ENCODE data around the gene ADGRB2.
A peak's percentile ranks its signal among the peaks of the same experiment; 100 is the strongest.

The ADGRB2 gene

DNA sequence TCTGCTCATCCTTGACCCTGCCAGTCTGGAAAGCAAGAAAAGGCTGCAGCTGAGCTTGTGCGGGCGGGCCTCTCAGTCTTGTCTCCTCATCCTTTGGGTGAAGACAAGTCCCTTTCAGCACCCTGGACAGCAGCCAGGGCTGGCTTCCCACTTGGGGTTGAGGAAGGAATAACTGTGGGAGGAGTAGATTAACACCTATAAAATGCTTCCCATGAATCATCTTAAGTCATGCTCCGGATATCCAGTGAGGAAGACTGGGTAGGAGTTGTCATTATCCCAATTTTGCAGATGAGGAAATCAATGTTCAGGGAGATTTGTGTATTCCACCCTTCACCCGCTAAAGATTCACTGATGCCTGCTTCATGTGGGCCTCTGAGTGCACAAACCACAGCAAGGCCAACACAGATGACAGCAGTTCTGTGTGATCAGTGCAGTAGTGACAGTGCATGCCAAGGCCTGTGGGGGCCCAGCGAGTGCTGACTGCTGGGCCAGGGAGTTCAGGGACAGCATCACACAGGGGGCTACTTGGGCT is 40.2 kb downstream of the ADGRB2 start (continued):
- TF ChIP-seq ZNF155 (tag by site-specific recombination; IDR thresholded peaks at IDR 0.05) (no peak), KLF10 (tag by site-specific recombination; IDR thresholded peaks at IDR 0.05) (no peak), ZNF701 (tag by site-specific recombination; IDR thresholded peaks at IDR 0.05) (no peak), ZSCAN23 (tag by site-specific recombination; IDR thresholded peaks at IDR 0.05) (no peak), ZNF433 (tag by site-specific recombination; IDR thresholded peaks at IDR 0.05; ENCODE audit: low read depth) (no peak), EGR2 (tag by site-specific recombination; IDR thresholded peaks at IDR 0.05; ENCODE audit: low read depth) (peak; percentile 93), MYNN (tag by site-specific recombination; IDR thresholded peaks at IDR 0.05; ENCODE audit: borderline replicate concordance) (no peak), ZFP41 (tag by site-specific recombination; IDR thresholded peaks at IDR 0.05; ENCODE audit: borderline replicate concordance) (no peak), ZNF558 (tag by site-specific recombination; IDR thresholded peaks at IDR 0.05) (0 out of 2 replicates have a peak, but pooled peaks have one; percentile 32), ZNF140 (tag by site-specific recombination; IDR thresholded peaks at IDR 0.05) (no peak), ZNF529 (tag by site-specific recombination; IDR thresholded peaks at IDR 0.05; ENCODE audit: insufficient replicate concordance) (no peak), ZFHX2 (tag by site-specific recombination; conservative IDR thresholded peaks at IDR 0.05) (peak; percentile 94), SALL2 (tag by site-specific recombination; IDR thresholded peaks at IDR 0.05; ENCODE audit: borderline replicate concordance) (no peak), ZBTB21 (tag by site-specific recombination; IDR thresholded peaks at IDR 0.05) (no peak), YY2 (tag by site-specific recombination; IDR thresholded peaks at IDR 0.05) (no peak), ZBTB17 (tag by site-specific recombination; IDR thresholded peaks at IDR 0.05) (peak; percentile 61), ZIC2 (tag by site-specific recombination; IDR thresholded peaks at IDR 0.05) (no peak)
- TF ChIP-seq, protein P1, sequence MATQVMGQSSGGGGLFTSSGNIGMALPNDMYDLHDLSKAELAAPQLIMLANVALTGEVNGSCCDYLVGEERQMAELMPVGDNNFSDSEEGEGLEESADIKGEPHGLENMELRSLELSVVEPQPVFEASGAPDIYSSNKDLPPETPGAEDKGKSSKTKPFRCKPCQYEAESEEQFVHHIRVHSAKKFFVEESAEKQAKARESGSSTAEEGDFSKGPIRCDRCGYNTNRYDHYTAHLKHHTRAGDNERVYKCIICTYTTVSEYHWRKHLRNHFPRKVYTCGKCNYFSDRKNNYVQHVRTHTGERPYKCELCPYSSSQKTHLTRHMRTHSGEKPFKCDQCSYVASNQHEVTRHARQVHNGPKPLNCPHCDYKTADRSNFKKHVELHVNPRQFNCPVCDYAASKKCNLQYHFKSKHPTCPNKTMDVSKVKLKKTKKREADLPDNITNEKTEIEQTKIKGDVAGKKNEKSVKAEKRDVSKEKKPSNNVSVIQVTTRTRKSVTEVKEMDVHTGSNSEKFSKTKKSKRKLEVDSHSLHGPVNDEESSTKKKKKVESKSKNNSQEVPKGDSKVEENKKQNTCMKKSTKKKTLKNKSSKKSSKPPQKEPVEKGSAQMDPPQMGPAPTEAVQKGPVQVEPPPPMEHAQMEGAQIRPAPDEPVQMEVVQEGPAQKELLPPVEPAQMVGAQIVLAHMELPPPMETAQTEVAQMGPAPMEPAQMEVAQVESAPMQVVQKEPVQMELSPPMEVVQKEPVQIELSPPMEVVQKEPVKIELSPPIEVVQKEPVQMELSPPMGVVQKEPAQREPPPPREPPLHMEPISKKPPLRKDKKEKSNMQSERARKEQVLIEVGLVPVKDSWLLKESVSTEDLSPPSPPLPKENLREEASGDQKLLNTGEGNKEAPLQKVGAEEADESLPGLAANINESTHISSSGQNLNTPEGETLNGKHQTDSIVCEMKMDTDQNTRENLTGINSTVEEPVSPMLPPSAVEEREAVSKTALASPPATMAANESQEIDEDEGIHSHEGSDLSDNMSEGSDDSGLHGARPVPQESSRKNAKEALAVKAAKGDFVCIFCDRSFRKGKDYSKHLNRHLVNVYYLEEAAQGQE (tag by site-specific recombination; IDR thresholded peaks at IDR 0.05): peak; percentile 97
- TF ChIP-seq, protein P2, sequence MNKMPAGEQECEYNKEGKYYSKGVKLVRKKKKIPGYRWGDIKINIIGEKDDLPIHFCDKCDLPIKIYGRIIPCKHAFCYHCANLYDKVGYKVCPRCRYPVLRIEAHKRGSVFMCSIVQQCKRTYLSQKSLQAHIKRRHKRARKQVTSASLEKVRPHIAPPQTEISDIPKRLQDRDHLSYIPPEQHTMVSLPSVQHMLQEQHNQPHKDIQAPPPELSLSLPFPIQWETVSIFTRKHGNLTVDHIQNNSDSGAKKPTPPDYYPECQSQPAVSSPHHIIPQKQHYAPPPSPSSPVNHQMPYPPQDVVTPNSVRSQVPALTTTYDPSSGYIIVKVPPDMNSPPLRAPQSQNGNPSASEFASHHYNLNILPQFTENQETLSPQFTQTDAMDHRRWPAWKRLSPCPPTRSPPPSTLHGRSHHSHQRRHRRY (tag by site-specific recombination; IDR thresholded peaks at IDR 0.05): no peak
- TF ChIP-seq, protein P3, sequence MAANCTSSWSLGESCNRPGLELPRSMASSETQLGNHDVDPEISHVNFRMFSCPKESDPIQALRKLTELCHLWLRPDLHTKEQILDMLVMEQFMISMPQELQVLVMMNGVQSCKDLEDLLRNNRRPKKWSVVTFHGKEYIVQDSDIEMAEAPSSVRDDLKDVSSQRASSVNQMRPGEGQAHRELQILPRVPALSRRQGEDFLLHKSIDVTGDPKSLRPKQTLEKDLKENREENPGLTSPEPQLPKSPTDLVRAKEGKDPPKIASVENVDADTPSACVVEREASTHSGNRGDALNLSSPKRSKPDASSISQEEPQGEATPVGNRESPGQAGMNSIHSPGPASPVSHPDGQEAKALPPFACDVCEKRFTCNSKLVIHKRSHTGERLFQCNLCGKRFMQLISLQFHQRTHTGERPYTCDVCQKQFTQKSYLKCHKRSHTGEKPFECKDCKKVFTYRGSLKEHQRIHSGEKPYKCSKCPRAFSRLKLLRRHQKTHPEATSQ (tag by site-specific recombination; IDR thresholded peaks at IDR 0.05): no peak
- TF ChIP-seq, protein P4, sequence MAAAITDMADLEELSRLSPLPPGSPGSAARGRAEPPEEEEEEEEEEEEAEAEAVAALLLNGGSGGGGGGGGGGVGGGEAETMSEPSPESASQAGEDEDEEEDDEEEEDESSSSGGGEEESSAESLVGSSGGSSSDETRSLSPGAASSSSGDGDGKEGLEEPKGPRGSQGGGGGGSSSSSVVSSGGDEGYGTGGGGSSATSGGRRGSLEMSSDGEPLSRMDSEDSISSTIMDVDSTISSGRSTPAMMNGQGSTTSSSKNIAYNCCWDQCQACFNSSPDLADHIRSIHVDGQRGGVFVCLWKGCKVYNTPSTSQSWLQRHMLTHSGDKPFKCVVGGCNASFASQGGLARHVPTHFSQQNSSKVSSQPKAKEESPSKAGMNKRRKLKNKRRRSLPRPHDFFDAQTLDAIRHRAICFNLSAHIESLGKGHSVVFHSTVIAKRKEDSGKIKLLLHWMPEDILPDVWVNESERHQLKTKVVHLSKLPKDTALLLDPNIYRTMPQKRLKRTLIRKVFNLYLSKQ (tag by site-specific recombination; IDR thresholded peaks at IDR 0.05; ENCODE audit: borderline replicate concordance): no peak
